Ramos (cell line): Measurements from ENCODE around the gene ARV1.

Experiments
- in situ Hi-C: fragments of 300-500 bp; cut with MboI; formaldehyde crosslinking; loops from one replicate; pipeline ENCODE4 v1.14.3; 2022; ENCODE audit warnings: low sequenced_read_pairs; ENCODE audit not compliant: unreplicated experiment

ARV1 gene

GRCh38 chr1:230978491-230979388 is at the start of gene ARV1, which contains the start of gene TTC13:
TSS of gene ARV1 (plus strand) at chr1:230979094. CDS start at chr1:230979106, 12 bp downstream.
TSS of gene TTC13 (minus strand) at chr1:230978861. CDS start at chr1:230978830, 31 bp downstream.
- in situ Hi-C loops = no loop called here

- in situ Hi-C loops = no loop called here
Measured at GRCh38 chr1:230930986-230931385, 47.9 kb upstream of the ARV1 start.

- in situ Hi-C loops = no loop called here
Measured at GRCh38 chr1:230935852-230936251, 43.0 kb upstream of the ARV1 start.

- in situ Hi-C loops = no loop called here
Measured at GRCh38 chr1:230936475-230936874, 42.4 kb upstream of the ARV1 start.

- in situ Hi-C loops = no loop called here
Measured at GRCh38 chr1:230937371-230937770, 41.5 kb upstream of the ARV1 start.

- in situ Hi-C loops = no loop called here
Measured at GRCh38 chr1:230938924-230939368, 39.9 kb upstream of the ARV1 start.

- in situ Hi-C loops = no loop called here
Measured at GRCh38 chr1:230939806-230940489, 38.9 kb upstream of the ARV1 start.

- in situ Hi-C loops = no loop called here
Measured at GRCh38 chr1:230940848-230941247, 38.0 kb upstream of the ARV1 start.

- in situ Hi-C loops = no loop called here
Measured at GRCh38 chr1:230943048-230943593, 35.8 kb upstream of the ARV1 start.

- in situ Hi-C loops = no loop called here
Measured at GRCh38 chr1:230948301-230948700, 30.6 kb upstream of the ARV1 start.

- in situ Hi-C loops = no loop called here
Measured at GRCh38 chr1:230948903-230949302, 30.0 kb upstream of the ARV1 start.

- in situ Hi-C loops = no loop called here
Measured at GRCh38 chr1:230950404-230950803, 28.5 kb upstream of the ARV1 start.

GRCh38 chr1:230957580-230957989 is 21.3 kb upstream of the ARV1 start:
- in situ Hi-C loops = no loop called here

- in situ Hi-C loops = no loop called here
Measured at GRCh38 chr1:230958370-230958769, 20.5 kb upstream of the ARV1 start.

GRCh38 chr1:230964896-230965295 is 14.0 kb upstream of the ARV1 start:
- in situ Hi-C loops = no loop called here

- in situ Hi-C loops = no loop called here
Measured at GRCh38 chr1:230965535-230965934, 13.4 kb upstream of the ARV1 start.

- in situ Hi-C loops = no loop called here
Measured at GRCh38 chr1:230966358-230966873, 12.5 kb upstream of the ARV1 start.

- in situ Hi-C loops = no loop called here
Measured at GRCh38 chr1:230970432-230970831, 8.5 kb upstream of the ARV1 start.

- in situ Hi-C loops = no loop called here
Measured at GRCh38 chr1:230971771-230972170, 7.1 kb upstream of the ARV1 start.

- in situ Hi-C loops = no loop called here
Measured at GRCh38 chr1:230972855-230973271, 6.0 kb upstream of the ARV1 start.

GRCh38 chr1:230975636-230976035 is 3.3 kb upstream of the ARV1 start:
- in situ Hi-C loops = no loop called here
